ENCODE data around the gene CNKSR3. TPM values are rescaled to one million over a fixed set of nuclear protein-coding genes. Genes with fewer than 3 reads are reported as not detected.

CNKSR3 gene
- polyA plus RNA-seq, 1 of the 3 experiments (the other 2 are of a cell fraction), result 1.6 TPM

- Histone ChIP-seq H3K27me3 (ENCODE audit: insufficient read depth) (no peaks in the 10 kb centered on the region), H3K9me2 (no peaks in the 10 kb centered on the region), H3F3A (replicated peaks; ENCODE audit: insufficient read depth) (peaks cover 3% of the 10 kb centered on the region), H3K9me3 (no peaks in the 10 kb centered on the region), H3K4me1 (ENCODE audit: control insufficient read depth in 1 of 2, insufficient read depth in 2 of 2, low read depth in 1 of 2, low read length in 1 of 2) (peaks cover 12 to 63% of the 10 kb centered on the region in 2 experiments), H3K36me3 (replicated peaks in 1 of 2; ENCODE audit: control insufficient read depth in 1 of 2, insufficient read depth in 2 of 2, low read length in 1 of 2) (no peaks in the 10 kb centered on the region), H3K79me2 (ENCODE audit: insufficient read depth) (no peaks in the 10 kb centered on the region; the same call in none of the 2 replicates), H3K27ac (ENCODE audit: low read depth in 2 of 2, low read length in 1 of 2) (peak overlapping the region in 1 of 2 experiments; percentile 83; a peak in 2 of 4 replicates), H4K20me1 (ENCODE audit: insufficient read depth) (no peaks in the 10 kb centered on the region), H3K9ac (no peak overlapping the region), H3K4me2 (0 out of 2 replicates have a peak overlapping the region, but pooled peaks have one; percentile 69), H3K4me3 (ENCODE audit: low read depth in 2 of 2, low read length in 1 of 2) (no peak overlapping the region), H2AFZ (ENCODE audit: low read depth) (no peak overlapping the region)
- ChIA-PET CTCF (interaction anchor here (0.8 to 2.8 kb wide), 8 partner anchors 9 to 216 kb away, joined by 3 to 7 read pairs (median 4); no protein-coding TSS in a partner anchor), POLR2A (interaction anchor here (0.7 kb wide), 1 partner anchor 1001 kb away, joined by 3 read pairs; no protein-coding TSS in a partner anchor)
- TF ChIP-seq EZH2phosphoT487 (IDR thresholded peaks at IDR 0.05; ENCODE audit: borderline replicate concordance, low read depth), result no peak
- no peak for TF ChIP-seq GABPA (IDR thresholded peaks at IDR 0.05; ENCODE audit: low read depth)
- TF ChIP-seq YY1 (IDR thresholded peaks at IDR 0.05; ENCODE audit: low read depth), result no peak
- TF ChIP-seq IRF3 (IDR thresholded peaks at IDR 0.05; ENCODE audit: low read depth, low read length), result no peak
- TF ChIP-seq ELF1 (IDR thresholded peaks at IDR 0.05), result no peak
- no peak for TF ChIP-seq USF2 (IDR thresholded peaks at IDR 0.05; ENCODE audit: borderline replicate concordance, low read depth, low read length)
- TF ChIP-seq TEAD4 (IDR thresholded peaks at IDR 0.05; ENCODE audit: borderline replicate concordance, insufficient read depth), result no peak
- no peak for TF ChIP-seq USF1 (IDR thresholded peaks at IDR 0.05; ENCODE audit: borderline replicate concordance, low read depth)
- TF ChIP-seq MEF2A (IDR thresholded peaks at IDR 0.05; ENCODE audit: borderline replicate concordance, low read depth), result no peak
- no peak for TF ChIP-seq CTCF (IDR thresholded peaks at IDR 0.05)
- WGBS (ENCODE audit: low lambda C conversion rate), result 95% methylated on average over 6 of the region's 6 CpGs
- DNase-seq, result no peak
These were observed 51.0 kb downstream of the CNKSR3 start for GRCh38 chr6:154459513-154459912.
